Stimulated activated CD8-positive, alpha-beta memory T cell treated with anti-CD3 and anti-CD28 coated beads, Interleukin-4, amount 100 ng/mL, for 4 hours (primary cell): ENCODE data around the gene SLC6A7.
A peak's percentile ranks its signal among the peaks of the same experiment; 100 is the strongest.
"Not testable (repeated sequence)": the region's sequence is repeated elsewhere in the genome, so short reads cannot be mapped to it uniquely, and the experiment has no call there.

Experiments used
- DNase-seq, 2 donors: peaks; one replicate each; pipeline ENCODE4 v3.0.0-alpha.2; 2020; ENCODE audit warnings: low read depth in 2 of 2, low spot score in 1 of 2

The SLC6A7 gene

GRCh38 chr5:150215979-150216944, 26.4 kb downstream of the SLC6A7 start:
- no peak for DNase-seq

GRCh38 chr5:150217038-150217437, 27.2 kb downstream of the SLC6A7 start:
- DNase-seq = no peak

GRCh38 chr5:150217873-150218692, 28.2 kb downstream of the SLC6A7 start:
- peak; percentile 56 to 63 for DNase-seq

DNA sequence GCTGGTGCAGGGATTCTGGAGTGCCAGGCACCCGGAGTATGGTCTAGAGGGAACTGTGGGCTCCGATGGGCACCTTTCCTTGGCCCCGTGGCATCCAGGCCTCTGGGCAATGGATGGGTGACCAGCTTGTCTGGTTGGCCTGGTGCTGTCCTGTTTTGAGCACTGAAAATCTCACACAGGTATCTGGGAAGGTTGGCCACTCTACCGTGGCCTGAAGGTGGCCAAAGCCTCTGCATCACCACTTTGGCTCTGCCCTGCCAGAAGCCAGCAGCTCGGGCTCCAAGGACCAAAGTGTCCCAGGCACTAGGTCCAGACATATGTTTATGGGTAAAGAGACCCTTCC, 28.8 kb downstream of the SLC6A7 start:
- DNase-seq = no peak

- DNase-seq = no peak
Observed at GRCh38 chr5:150219142-150219541, 29.3 kb downstream of the SLC6A7 start.

GRCh38 chr5:150219861-150220260, 30.0 kb downstream of the SLC6A7 start:
- DNase-seq = no peak

GRCh38 chr5:150221471-150221870, 31.6 kb downstream of the SLC6A7 start:
- no peak for DNase-seq

DNA sequence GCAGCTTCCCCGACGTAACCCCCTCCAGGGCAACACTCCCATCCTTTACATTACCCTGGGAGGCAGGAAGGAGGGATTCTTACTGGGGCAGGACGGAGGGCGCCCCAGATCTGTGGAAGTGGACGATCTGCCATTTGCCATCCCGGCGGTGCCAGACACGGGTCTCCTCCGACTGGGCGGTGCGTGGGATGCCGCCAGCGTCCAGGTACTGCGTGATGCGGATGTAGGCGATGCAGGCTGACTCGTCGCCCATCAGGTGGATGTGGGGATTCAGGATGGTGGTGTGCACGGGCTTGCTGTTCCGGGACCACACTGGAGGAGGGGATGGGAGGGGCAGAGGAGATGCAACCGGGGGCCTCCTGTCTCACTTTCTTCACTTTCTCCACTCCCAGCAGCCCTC, 33.0 kb downstream of the SLC6A7 start:
- no peak for DNase-seq

- DNase-seq = no peak
Observed at GRCh38 chr5:150223474-150223873, 33.6 kb downstream of the SLC6A7 start.

GRCh38 chr5:150224483-150225027, 34.7 kb downstream of the SLC6A7 start:
- DNase-seq = no peak

DNA sequence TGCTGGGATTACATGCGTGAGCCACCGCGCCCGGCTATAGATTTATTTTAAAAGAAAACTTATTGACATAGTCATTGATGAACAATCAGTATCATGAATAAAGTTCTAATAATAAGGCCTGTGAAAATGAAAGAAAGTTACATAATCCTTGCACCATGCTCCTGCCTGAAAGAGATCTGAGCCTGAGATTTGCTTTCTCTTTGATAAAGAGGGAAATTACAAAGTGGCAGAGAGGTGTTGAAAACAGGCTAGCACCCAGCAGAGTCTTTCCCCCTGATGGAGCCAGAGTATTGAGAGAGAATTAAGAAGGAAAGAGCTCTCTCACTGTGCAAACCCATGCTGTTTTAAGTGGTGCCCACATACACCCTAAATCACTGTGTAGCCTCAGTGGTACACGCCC, 37.2 kb downstream of the SLC6A7 start:
- no peak for DNase-seq

- DNase-seq = no peak
Observed at GRCh38 chr5:150227606-150228273, 37.9 kb downstream of the SLC6A7 start.

DNA sequence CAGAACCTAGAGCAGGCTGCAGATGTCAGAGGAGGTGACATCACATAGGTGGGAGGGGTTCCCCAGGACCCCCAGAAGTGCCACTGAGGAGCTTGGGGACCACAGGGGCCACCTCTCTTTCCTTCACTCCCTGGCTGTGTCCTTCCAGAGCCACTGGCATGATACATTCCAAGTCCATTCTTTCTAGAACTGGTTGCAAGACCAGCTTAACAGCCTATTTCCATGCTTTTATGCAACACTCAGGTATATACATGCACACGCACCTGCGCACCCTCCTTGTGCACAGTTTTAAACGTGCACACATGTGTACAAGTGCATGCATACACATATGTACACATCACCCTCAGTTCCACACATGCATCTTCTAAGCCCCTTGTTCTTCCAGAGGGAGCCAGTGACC, 39.7 kb downstream of the SLC6A7 start:
- no peak for DNase-seq

GRCh38 chr5:150230842-150231241, 41.0 kb downstream of the SLC6A7 start:
- DNase-seq = no peak

DNA sequence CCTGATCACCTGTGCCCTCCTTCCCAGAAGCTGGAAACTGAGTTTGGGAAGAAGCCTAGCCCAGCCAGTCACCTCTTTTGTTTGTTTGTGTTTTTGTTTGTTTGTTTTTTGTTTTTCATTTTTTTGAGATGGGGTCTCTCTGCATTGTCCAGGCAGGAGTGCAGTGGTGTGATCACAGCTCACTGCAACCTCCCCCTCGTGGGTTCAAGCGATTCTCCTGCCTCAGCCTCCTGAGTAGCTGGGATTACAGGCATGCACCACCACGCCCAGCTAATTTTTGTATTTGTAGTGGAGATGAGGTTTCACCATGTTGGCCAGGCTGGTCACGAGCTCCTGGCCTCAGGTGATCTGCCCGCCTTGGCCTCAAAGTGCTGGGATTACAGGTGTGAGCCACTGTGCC, 43.8 kb downstream of the SLC6A7 start:
- not testable (repeated sequence) for DNase-seq

GRCh38 chr5:150234576-150235499, 45.0 kb downstream of the SLC6A7 start:
- DNase-seq = no peak

GRCh38 chr5:150235500-150235854, 45.6 kb downstream of the SLC6A7 start:
- DNase-seq = no peak

GRCh38 chr5:150236313-150236712, 46.5 kb downstream of the SLC6A7 start:
- DNase-seq = no peak

DNA sequence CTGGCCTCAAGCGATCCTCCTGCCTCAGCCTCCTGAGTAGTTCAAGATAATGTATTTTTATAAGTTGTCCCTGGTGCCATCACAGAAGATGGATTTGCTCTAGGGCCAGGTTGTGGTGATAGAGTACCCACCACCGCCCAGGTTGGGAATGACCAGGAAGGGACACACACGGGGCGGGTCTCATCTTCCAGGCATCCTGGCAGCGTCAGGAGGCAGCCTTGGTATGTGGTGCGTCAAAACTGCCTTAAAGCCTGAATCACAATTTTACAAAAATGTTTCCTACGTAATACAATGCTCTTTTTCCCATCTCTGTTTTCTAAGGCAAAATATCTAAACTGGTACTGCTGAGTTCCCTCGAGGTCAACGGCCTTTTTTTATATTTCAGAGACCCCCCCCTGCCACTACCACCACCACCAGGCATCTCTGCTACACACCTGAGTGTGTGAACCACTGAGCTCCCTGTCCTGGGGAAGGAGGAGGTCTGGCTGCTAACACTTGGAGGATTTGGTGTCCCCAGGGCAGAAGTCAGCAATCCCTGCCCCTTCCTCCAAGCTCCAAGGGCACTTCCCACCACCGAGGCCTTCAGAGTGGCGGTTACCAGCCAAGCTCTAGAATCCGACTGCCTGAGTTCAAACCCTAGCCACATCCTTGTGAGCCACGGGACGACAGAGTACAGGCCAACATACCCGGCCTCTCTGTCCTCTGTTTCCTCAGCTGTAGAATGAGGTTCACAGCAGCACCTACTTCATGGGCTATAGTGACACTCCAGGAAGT, 47.3 kb downstream of the SLC6A7 start:
- no peak for DNase-seq

GRCh38 chr5:150238646-150239045, 48.8 kb downstream of the SLC6A7 start:
- DNase-seq = no peak
